RPMI8226 (cell line): Measurements from ENCODE around the gene GABRG2.

Experiments used
- DNase-seq: peaks from one replicate; pipeline ENCODE4 v3.0.0-alpha.2; 2015

The GABRG2 gene

GRCh38 chr5:162196351-162196750 is 128.8 kb downstream of the GABRG2 start:
- DNase-seq: no peak

GRCh38 chr5:162202285-162202880 is 134.8 kb downstream of the GABRG2 start:
- no peak for DNase-seq
